ENCODE measurements around the gene MSI1. TPM values are rescaled to one million over a fixed set of nuclear protein-coding genes. Genes with fewer than 3 reads are reported as not detected.

MSI1 gene
- 1.5 TPM in 1 of 2 replicates, not detected in the other for total RNA-seq

GRCh38 chr12:120368789-120369602 lies at the start of gene MSI1:
TSS of gene MSI1 (minus strand) at chr12:120369164. CDS start at chr12:120369091, 73 bp downstream.

GRCh38 chr12:120327593-120327992 lies 41.4 kb downstream of the MSI1 start, which contains the start of gene PLA2G1B:
TSS of gene PLA2G1B (minus strand) at chr12:120327779. CDS start at chr12:120327753, 26 bp downstream.

GRCh38 chr12:120301962-120302815 lies 66.8 kb downstream of the MSI1 start, which contains the start of gene SIRT4:
TSS of gene SIRT4 (plus strand) at chr12:120302321. CDS start at chr12:120303562, 1,241 bp downstream.

GRCh38 chr12:120292661-120293531 lies 76.1 kb downstream of the MSI1 start, which contains the start of gene RNU4-1:
TSS of gene RNU4-1 (minus strand) at chr12:120293237.

Other genes starting within 250 kb of the MSI1 start
- gene GCN1, start 174.4 kb downstream of the MSI1 start, total RNA-seq: 47.3 and 104 TPM in 2 replicates
- gene RPLP0, start 168.1 kb downstream of the MSI1 start, total RNA-seq: 5,621 and 6,104 TPM in 2 replicates
- gene PXN, start 103.4 kb downstream of the MSI1 start, total RNA-seq: 78.2 and 84.7 TPM in 2 replicates
- gene RNU4-2, start 77.3 kb downstream of the MSI1 start, total RNA-seq: not detected in 2 replicates
- not detected in 2 replicates for gene RNU4-1, start 75.9 kb downstream of the MSI1 start, total RNA-seq
- gene SIRT4, start 66.8 kb downstream of the MSI1 start, total RNA-seq: 1.1 TPM in 2 replicates
- not detected in 2 replicates for gene PLA2G1B, start 41.4 kb downstream of the MSI1 start, total RNA-seq
- 390 and 440 TPM in 2 replicates for gene COX6A1, start 68.9 kb upstream of the MSI1 start, total RNA-seq
- 34.7 and 39.9 TPM in 2 replicates for gene TRIAP1, start 77.2 kb upstream of the MSI1 start, total RNA-seq
- 15.5 and 19.0 TPM in 2 replicates for gene GATC, start 77.3 kb upstream of the MSI1 start, total RNA-seq
- 59.9 and 75.5 TPM in 2 replicates for gene SRSF9, start 100.6 kb upstream of the MSI1 start, total RNA-seq
- gene DYNLL1, start 126.9 kb upstream of the MSI1 start, total RNA-seq: 292 and 308 TPM in 2 replicates
- 16.8 and 24.9 TPM in 2 replicates for gene COQ5, start 160.0 kb upstream of the MSI1 start, total RNA-seq
- gene RNF10, start 165.2 kb upstream of the MSI1 start, total RNA-seq: 77.6 and 82.1 TPM in 2 replicates
- gene POP5, start 212.2 kb upstream of the MSI1 start, total RNA-seq: 20.7 and 28.0 TPM in 2 replicates

Data from cardiac atrium fibroblast (primary cell).